Heart right ventricle (tissue), 16 donors: Measurements from ENCODE around the gene MAN2B1. TPM values are rescaled to one million over a fixed set of nuclear protein-coding genes. Genes with fewer than 3 reads are reported as not detected.

Source experiments
- ATAC-seq, 8 donors: fragments of 200-7000 bp; cut with Tn5 transposase; one replicate each; pipeline ENCODE4 v1.9.1; 2020; ENCODE audit warnings: mild to moderate bottlenecking in 8 of 8, moderate library complexity in 8 of 8, moderate number of reproducible peaks in 1 of 8
- DNase-seq, 2 donors: peaks; one replicate each; pipeline ENCODE4 v3.0.0-alpha.2; 2020
- H3K27ac ChIP-seq, 10 donors: fragments of 200-600 bp; sonication (generic) in 2 of 10; one replicate each; pipeline versions ENCODE4 v1.5.0 to v1.8.0; 2020 to 2022; ENCODE audit warnings: mild to moderate bottlenecking in 3 of 10
- H3K27me3 ChIP-seq, 7 donors: fragments of 200-600 bp; one replicate each; pipeline ENCODE4 v1.8.0; 2021 to 2022; ENCODE audit warnings: mild to moderate bottlenecking in 2 of 7
- H3K36me3 ChIP-seq, 9 donors: fragments of 200-600 bp; sonication (generic) in 1 of 9; one replicate each; pipeline versions ENCODE4 v1.5.0 to v1.8.0; 2020 to 2022; ENCODE audit warnings: mild to moderate bottlenecking in 2 of 9
- H3K4me1 ChIP-seq, 9 donors: fragments of 200-600 bp; sonication (generic) in 1 of 9; one replicate each; pipeline versions ENCODE4 v1.5.0 to v1.8.0; 2020 to 2022; ENCODE audit warnings: mild to moderate bottlenecking in 4 of 9
- H3K4me3 ChIP-seq, 10 donors: fragments of 200-600 bp; sonication (generic) in 2 of 10; one replicate each; pipeline versions ENCODE4 v1.5.0 to v1.8.0; 2020 to 2022; ENCODE audit warnings: mild to moderate bottlenecking in 7 of 10, moderate library complexity in 2 of 10
- H3K9me3 ChIP-seq, 11 donors: fragments of 200-600 bp in 10 of 11; sonication (generic) in 2 of 11; one replicate each; pipeline versions ENCODE4 v1.5.0 to v1.8.0; 2013 to 2022; ENCODE audit warnings: mild to moderate bottlenecking in 2 of 11, control low read depth in 1 of 11, moderate library complexity in 1 of 11
- WGBS, 2 donors: extraction: QIAGEN DNeasy Blood & Tissue Kit; methylation state at CpG; one replicate each; pipeline ENCODE4 v1.1.7; 2013; ENCODE audit warnings: inconsistent platforms in 1 of 2; 5-methylcytosine and 5-hydroxymethylcytosine counted together
- intact Hi-C, 10 donors: fragments of 100-400 bp; cut with DNase I; formaldehyde crosslinking; loops; one replicate each; pipeline versions ENCODE4 v1.11.1 to v1.14.2; 2022
- polyA plus RNA-seq, 2 donors: library from polyadenylated mRNA; stranded (reverse); fragments of 200-250 nt; gene quantifications; one replicate each; pipeline ENCODE4 v1.2.3, GENCODE V29; 2013
- total RNA-seq, 10 donors: library from RNA; stranded (reverse); fragmentation: NEBNext Ultra II Directional in 3 of 10; extraction: Animal tissue kit (Norgen Biotek cat#: 25700) in 3 of 10; gene quantifications; one replicate each; pipeline versions ENCODE4 v1.2.1 to v1.2.4, GENCODE V29; 2021 to 2023
- TF ChIP-seq, protein P1 (sequence below), 9 donors: fragments of 200-600 bp; sonication (generic) in 2 of 9; IDR thresholded peaks; one replicate each; pipeline versions ENCODE4 v1.5.0 to v1.8.0; 2021 to 2022; ENCODE audit warnings: antibody characterized with exemption in 9 of 9, mild to moderate bottlenecking in 5 of 9, moderate library complexity in 1 of 9
- donor health status: Arrhythmogenic right ventricular cardiomyopathy.
- donor health status: ischemic (EF 13 %, LVEDD 7.1; RV severe dilation, severe dysfunction).
- donor health status: healthy with polysubstance abuse.
- donor health status: DM: no; HTN: yes; CAD: no.
- donor health status: DM: no; HTN: no; CAD: no.
- donor health status: ischemic (EF 25% LVEDD 6.9; RV normal size, moderate dysfunction).
- donor health status: ischemic (EF 25% LVEDD 5.7; RV mildly dilated, moderate dysfunction).
- donor health status: healthy.
- donor health status: DM: yes; HTN: yes; CAD: no.
- donor health status: Ischemic cardiomyopathy.
- donor health status: ischemic (EF 35%, LVEDD 5.7; RV mildly dilated, moderate dysfunction).
- donor health status: nonischemic (EF 11% LVEDD 7.7; RV severe dilation, severe dysfunction).
- donor health status: DM: yes; HTN: yes; CAD: no.
- donor health status: PGD.
- donor health status: ischemic (EF 29% LVEDD 5.4; RV normal size, mild dysfunction).
- donor health status: nonischemic (EF 23%, LVEDD 6.1; RV moderate dilation, normal function).

Gene MAN2B1
- total and polyA plus RNA-seq, 12 donors = 14.2 to 89.9 (median 25.5) TPM

- peaks cover 0 to 13% (median 9%) of the 10 kb centered on the region in 9 donors for H3K4me1 ChIP-seq
- WGBS, 2 donors = 10 to 13% methylated on average over 39 of the region's 39 CpGs
- peak; percentile 89 to 95 (median 90) for ATAC-seq
- H3K36me3 ChIP-seq = peaks cover 0 to 5% (median 0%) of the 10 kb centered on the region in 9 donors
- peak overlapping the region in 1 of 10 donors; percentile 59 for H3K27ac ChIP-seq
- DNase-seq = peak; percentile 81 to 84
- TF ChIP-seq, protein P1, sequence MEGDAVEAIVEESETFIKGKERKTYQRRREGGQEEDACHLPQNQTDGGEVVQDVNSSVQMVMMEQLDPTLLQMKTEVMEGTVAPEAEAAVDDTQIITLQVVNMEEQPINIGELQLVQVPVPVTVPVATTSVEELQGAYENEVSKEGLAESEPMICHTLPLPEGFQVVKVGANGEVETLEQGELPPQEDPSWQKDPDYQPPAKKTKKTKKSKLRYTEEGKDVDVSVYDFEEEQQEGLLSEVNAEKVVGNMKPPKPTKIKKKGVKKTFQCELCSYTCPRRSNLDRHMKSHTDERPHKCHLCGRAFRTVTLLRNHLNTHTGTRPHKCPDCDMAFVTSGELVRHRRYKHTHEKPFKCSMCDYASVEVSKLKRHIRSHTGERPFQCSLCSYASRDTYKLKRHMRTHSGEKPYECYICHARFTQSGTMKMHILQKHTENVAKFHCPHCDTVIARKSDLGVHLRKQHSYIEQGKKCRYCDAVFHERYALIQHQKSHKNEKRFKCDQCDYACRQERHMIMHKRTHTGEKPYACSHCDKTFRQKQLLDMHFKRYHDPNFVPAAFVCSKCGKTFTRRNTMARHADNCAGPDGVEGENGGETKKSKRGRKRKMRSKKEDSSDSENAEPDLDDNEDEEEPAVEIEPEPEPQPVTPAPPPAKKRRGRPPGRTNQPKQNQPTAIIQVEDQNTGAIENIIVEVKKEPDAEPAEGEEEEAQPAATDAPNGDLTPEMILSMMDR (IDR thresholded peaks at IDR 0.05) = peak; percentile 70 to 91 (median 81)
- intact Hi-C loops = loop anchor here in 1 of 10 donors (2.0 kb wide), 1 partner anchor 33 kb away; no protein-coding TSS in a partner anchor
- H3K9me3 ChIP-seq = no peaks in the 10 kb centered on the region
- peak overlapping the region in 8 of 10 donors; percentile 16 to 41 (median 36) for H3K4me3 ChIP-seq
- no peaks in the 10 kb centered on the region for H3K27me3 ChIP-seq
Observed at GRCh38 chr19:12639901-12640613, 26.5 kb downstream of the MAN2B1 start.

DNA sequence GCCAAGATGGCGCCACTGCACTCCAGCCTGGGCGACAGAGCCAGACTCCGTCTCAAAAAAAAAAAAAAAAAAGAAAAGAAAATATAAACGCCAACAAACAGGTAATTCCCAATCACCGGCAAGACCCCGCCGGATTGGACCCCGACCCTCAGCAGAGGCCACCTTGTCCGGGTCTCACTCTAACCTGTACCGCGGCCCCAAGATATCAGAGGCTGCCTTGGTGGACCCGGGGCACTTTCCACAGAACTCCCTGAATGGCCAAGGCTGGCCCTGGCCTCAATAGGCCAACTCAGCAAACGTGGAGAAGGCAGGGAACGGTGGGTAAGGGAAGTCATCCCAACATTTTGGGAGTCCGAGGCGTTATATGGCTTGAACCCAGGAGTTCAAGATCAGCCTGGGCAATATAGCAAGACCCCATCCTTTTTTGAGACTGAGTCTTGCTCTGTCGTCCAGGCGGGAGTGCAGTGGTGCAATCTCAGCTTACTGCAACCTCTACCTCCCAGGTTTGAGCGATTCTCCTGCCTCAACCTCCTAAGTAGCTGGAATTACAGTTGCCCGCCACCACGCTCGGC is 27.8 kb downstream of the MAN2B1 start:
- no peak overlapping the region for H3K27ac ChIP-seq

GRCh38 chr19:12636631-12637030 is 29.9 kb downstream of the MAN2B1 start:
- WGBS, 2 donors = 89 to 91% methylated on average over 13 of the region's 13 CpGs
- no peak overlapping the region for H3K27ac ChIP-seq

More for the DNA sequence above, 27.8 kb downstream of the MAN2B1 start:
- intact Hi-C loops = no loop called here
- 96% methylated on average over 22 of the region's 22 CpGs for WGBS, 2 donors
- DNase-seq = no peak
- Histone ChIP-seq H3K36me3 (peaks cover 0 to 6% (median 0%) of the 10 kb centered on the region in 9 donors), H3K27me3 (no peaks in the 10 kb centered on the region), H3K9me3 (no peaks in the 10 kb centered on the region), H3K4me3 (no peak overlapping the region), H3K4me1 (peaks cover 0 to 13% (median 9%) of the 10 kb centered on the region in 9 donors)
- TF ChIP-seq, protein P1 (IDR thresholded peaks at IDR 0.05) = no peak
- no peak for ATAC-seq

DNA sequence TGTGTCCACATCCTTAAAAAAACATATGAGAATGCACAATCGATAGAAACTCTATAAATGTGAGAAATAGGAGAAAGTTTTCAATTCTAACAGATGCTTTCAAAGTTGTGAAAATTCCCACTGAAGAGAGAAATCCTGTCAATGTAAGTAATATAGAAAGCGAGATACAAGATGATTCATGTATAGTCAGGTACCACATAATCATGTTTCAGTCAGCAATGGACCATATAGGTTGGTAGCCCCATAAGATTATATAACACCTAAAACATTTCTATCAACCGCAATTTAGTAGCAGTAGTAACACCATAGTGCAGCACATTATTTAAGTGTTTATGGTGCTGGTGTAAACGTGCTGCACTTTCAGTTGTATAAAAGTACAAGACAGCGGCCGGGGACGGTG is 37.3 kb downstream of the MAN2B1 start:
- peaks cover 7 to 93% (median 55%) of the 10 kb centered on the region in 9 donors for H3K36me3 ChIP-seq
- no peak overlapping the region for H3K27ac ChIP-seq
- intact Hi-C loops = no loop called here
- no peaks in the 10 kb centered on the region for H3K27me3 ChIP-seq
- ATAC-seq (no peak), DNase-seq (no peak)
- TF ChIP-seq, protein P1 (IDR thresholded peaks at IDR 0.05) = no peak
- peaks cover 0 to 33% (median 19%) of the 10 kb centered on the region in 11 donors for H3K9me3 ChIP-seq
- H3K4me3 ChIP-seq = no peak overlapping the region
- 92 to 99% methylated on average over 7 of the region's 7 CpGs for WGBS, 2 donors
- H3K4me1 ChIP-seq = no peaks in the 10 kb centered on the region

More at GRCh38 chr19:12636631-12637030, 29.9 kb downstream of the MAN2B1 start:
- TF ChIP-seq, protein P1 (IDR thresholded peaks at IDR 0.05) = no peak
- no peaks in the 10 kb centered on the region for H3K27me3 ChIP-seq
- H3K4me3 ChIP-seq = no peak overlapping the region
- H3K36me3 ChIP-seq = peaks cover 0 to 19% (median 1%) of the 10 kb centered on the region in 9 donors
- H3K9me3 ChIP-seq = no peaks in the 10 kb centered on the region
- H3K4me1 ChIP-seq = peaks cover 0 to 13% (median 9%) of the 10 kb centered on the region in 9 donors
- DNase-seq (no peak), ATAC-seq (no peak)
- intact Hi-C loops = no loop called here
